HG03025 (cell line): ENCODE results near the gene MB.
"Not testable (repeated sequence)": the region's sequence is repeated elsewhere in the genome, so short reads cannot be mapped to it uniquely, and the experiment has no call there.

ENCODE experiments used
- ATAC-seq: cut with Tn5 transposase; IDR thresholded peaks from one replicate; pipeline ENCODE4 v1.9.1; 2021; ENCODE audit warnings: mild to moderate bottlenecking, moderate library complexity; ENCODE audit not compliant: unreplicated experiment, low FRiP score

Gene MB

GRCh38 chr22:35638410-35638809, 21.3 kb upstream of the MB start:
- no peak for ATAC-seq

- no peak for ATAC-seq
Measured at GRCh38 chr22:35638001-35638400, 20.9 kb upstream of the MB start.

- no peak for ATAC-seq
Measured at GRCh38 chr22:35637254-35637653, 20.1 kb upstream of the MB start.

GRCh38 chr22:35634943-35635540, 17.9 kb upstream of the MB start:
- ATAC-seq = no peak

GRCh38 chr22:35634015-35634414, 16.9 kb upstream of the MB start:
- ATAC-seq = no peak

GRCh38 chr22:35633520-35633919, 16.4 kb upstream of the MB start:
- no peak for ATAC-seq

GRCh38 chr22:35632935-35633334, 15.8 kb upstream of the MB start:
- ATAC-seq = no peak

- ATAC-seq = no peak
Measured at GRCh38 chr22:35631597-35631996, 14.5 kb upstream of the MB start.

GRCh38 chr22:35630891-35631290, 13.8 kb upstream of the MB start:
- no peak for ATAC-seq

GRCh38 chr22:35630387-35630793, 13.3 kb upstream of the MB start:
- no peak for ATAC-seq

GRCh38 chr22:35629406-35630216, 12.5 kb upstream of the MB start:
- no peak for ATAC-seq

GRCh38 chr22:35628732-35629131, 11.6 kb upstream of the MB start:
- no peak for ATAC-seq

GRCh38 chr22:35627267-35628041, 10.3 kb upstream of the MB start:
- no peak for ATAC-seq

GRCh38 chr22:35625763-35626432, 8.8 kb upstream of the MB start:
- ATAC-seq = no peak

GRCh38 chr22:35624547-35624946, 7.4 kb upstream of the MB start:
- ATAC-seq = no peak

GRCh38 chr22:35623885-35624284, 6.8 kb upstream of the MB start:
- ATAC-seq = not testable (repeated sequence)

GRCh38 chr22:35622191-35622913, 5.2 kb upstream of the MB start:
- ATAC-seq = no peak

GRCh38 chr22:35621451-35621850, 4.3 kb upstream of the MB start:
- no peak for ATAC-seq

GRCh38 chr22:35620624-35621251, 3.6 kb upstream of the MB start:
- no peak for ATAC-seq
